ENCODE results near the gene TECPR2.
"Not testable (repeated sequence)": the region's sequence is repeated elsewhere in the genome, so short reads cannot be mapped to it uniquely, and the experiment has no call there.

TECPR2 gene

DNA sequence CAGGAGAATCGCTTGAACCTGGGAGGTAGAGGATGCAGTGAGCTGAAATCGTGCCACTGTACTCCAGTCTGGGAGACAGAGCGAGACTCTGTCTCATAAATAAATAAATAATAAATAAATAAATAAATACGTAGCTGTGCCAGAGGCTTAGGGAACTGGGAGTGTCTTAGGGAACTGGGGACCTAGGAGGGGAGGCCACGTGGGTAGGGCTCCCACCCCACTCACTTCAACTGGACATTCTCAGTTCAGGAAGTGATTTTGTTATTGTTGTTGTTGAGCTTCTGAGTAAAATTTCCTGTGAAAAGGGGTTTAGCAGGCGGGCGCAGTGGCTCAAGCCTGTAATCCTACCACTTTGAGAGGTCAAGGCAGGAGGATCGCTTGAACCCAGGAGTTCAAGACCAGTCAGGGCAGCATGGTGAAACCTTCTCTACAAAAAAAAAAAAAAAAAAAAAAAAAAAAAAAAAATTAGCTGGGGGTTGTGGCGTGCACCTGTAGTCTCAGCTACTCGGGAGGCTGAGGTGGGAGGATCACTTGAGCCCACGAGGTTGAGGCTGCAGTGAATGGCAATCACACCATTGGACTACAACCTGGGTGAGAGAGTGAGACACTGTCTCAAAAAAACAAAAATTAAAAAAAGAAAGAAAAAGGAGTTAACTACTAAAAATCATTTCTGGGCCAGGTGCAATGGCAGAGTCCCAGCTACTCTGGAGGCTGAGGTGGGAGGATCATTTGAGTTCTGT, 165.9 kb downstream of the TECPR2 start:
- DNase-seq (ENCODE audit: low read depth): no peak

DNA sequence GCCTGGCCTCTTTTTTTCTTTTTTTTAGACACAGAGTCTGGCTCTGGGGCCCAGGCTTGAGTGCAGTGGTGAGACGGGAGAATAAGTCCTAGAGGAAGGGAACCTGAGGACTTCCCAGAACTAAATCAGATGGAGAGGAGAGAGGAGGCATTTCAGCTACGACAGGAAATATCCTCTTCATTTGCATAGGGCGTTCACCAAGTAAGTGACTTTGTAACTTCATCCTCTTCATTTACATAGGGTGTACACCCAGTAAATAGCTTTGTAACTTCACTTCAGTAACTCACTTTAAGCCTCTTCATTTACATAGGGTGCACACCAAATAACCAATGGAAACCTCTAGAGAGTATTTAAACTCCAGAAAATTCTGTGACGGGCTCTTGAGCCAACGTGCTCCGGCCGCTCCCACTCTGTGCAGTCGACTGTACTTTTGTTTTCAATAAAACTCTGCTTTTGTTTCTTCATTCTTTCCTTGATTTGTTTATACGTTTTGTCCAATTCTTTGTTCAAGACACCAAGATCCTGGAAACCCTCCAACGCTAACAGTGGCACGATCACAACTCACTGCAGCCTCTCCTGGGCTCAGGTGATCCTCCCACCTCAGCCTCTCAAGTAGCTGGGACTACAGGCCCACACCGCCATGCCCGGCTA, 168.2 kb downstream of the TECPR2 start:
- DNase-seq (ENCODE audit: low read depth): no peak

DNA sequence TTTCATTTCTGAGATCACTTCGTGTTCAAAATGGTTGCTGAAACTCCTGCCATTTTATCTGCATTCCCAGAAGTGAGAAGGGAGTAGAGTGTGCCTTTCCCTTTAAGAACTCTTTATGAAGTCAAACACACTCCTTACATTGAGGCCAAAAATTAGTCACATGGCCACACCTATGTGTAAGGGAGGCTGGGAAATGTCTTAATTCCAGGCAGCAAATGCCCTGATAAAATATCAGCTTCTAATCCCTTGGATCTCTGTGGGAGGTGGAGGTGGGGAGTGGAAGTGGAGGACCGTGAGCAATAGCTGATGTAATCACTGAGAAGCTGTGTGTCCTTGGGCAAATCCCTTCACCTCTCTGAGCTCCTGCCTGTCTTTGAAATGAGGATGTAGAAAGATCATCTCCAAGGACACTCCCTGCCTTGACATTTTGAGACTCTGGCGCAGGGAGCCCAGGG, 169.5 kb downstream of the TECPR2 start:
- DNase-seq (ENCODE audit: low read depth): no peak

DNA sequence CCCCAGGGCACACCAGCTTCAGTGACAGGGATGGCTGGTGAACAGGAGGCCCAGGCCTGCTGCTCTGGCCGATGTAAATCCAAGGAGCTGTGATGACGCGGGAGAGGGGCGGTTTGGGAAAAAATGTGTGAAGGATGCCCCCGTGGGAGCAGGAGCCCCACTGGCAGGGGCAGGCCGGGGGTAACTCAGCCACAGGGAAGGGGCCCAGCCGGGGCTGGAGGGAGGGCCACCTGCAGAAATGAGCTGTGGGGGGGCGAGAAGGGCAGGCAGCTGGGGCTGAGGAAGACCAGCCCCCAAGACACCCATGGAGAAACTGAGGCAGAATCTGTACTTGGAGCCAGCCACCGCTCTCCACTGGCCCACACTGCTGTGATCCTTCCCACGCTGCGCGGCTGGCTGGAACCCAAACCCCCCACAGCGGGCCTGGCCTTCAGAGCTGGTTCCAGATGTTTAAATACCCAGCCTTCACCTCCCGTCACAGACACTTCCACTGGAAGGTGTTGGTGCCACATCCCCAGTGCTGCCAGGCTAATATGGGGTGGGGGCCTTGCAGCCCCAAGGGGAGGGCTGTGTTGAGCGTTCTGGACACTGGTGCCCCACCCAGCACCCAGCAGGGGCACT, 175.3 kb downstream of the TECPR2 start:
- DNase-seq (ENCODE audit: low read depth): no peak

DNA sequence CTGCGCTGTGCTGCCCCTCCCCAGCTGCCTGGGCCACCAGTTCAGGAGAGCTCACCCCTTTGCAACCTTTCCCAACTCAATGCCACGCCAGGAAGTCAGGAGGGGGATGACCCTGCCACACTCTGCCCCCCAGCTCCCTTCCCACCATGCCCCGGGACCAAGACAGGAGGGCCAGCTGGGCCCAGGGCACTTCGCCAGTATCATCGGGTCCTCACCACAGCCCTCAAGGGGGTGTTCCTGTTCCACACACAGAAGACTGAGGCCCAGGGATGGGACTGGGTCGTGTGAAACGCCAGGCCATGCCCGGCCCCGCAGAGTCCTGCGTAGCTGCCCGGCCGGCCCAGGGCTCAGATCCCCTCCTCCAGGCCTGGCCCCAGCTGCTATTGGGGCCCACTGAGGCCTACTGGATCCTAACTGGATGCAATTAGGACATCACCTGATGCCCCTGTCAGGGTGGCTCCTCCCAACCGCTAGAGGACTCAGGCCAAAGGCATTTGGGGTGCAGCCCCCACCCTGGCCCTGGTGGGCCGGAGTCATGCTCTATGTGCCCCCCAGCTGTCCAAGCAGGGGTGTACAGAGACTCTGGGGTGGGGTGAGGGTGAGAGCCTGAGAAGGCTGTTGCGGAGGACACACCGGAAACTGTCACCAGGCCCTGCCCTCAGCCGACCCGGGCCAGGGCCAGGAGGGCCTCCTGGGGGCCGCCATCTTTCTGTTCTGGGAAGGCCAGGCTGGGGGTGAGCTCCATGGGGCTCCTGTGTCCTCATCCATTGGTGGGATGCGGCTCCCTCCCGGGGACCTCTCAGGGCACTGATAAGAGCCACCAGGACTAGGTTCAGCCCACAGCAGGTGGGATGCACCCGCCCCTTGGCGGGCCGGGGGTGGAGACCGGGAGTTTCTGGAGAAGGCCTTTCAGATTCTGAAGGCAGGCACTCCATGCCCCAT, 176.1 kb downstream of the TECPR2 start:
- no peak for DNase-seq (ENCODE audit: low read depth)

DNA sequence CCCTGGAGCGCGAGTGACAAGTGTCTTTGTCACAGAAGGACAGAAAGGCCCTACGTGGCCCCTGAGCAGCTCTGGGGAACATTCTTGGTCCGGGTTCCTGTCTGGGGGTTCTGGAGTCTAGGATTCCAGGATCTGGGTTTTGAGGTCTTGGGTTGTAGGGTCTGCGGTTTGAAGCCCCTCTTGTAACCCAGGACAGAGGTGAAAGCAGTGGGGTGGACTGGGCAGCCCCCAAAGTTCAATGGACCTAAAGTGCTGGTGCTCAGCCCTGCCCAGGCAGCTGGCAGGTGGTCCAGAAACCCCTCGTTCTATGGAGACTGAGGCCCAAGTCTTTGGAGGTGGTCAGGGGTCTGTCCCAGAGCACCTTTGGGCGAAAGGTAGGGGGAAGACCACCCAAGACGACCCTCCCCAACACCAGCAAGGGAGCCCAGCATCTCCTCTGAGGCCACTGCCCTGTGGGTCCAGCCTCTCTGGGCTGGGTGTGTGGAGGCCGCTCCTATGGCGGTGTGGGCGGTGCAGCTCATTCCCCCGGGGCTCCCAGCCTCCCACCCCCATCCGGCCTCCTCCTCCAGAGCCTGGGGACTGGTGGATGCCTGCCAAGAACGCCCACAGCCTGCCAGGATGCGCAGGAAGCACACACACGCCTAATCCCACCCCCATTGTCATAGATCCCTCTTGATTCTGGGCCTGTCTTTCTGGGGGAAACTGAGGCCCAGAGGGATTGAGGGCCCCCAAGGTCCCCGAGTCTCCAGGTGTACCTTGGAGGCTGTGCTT, 177.0 kb downstream of the TECPR2 start:
- DNase-seq (ENCODE audit: low read depth): no peak

DNA sequence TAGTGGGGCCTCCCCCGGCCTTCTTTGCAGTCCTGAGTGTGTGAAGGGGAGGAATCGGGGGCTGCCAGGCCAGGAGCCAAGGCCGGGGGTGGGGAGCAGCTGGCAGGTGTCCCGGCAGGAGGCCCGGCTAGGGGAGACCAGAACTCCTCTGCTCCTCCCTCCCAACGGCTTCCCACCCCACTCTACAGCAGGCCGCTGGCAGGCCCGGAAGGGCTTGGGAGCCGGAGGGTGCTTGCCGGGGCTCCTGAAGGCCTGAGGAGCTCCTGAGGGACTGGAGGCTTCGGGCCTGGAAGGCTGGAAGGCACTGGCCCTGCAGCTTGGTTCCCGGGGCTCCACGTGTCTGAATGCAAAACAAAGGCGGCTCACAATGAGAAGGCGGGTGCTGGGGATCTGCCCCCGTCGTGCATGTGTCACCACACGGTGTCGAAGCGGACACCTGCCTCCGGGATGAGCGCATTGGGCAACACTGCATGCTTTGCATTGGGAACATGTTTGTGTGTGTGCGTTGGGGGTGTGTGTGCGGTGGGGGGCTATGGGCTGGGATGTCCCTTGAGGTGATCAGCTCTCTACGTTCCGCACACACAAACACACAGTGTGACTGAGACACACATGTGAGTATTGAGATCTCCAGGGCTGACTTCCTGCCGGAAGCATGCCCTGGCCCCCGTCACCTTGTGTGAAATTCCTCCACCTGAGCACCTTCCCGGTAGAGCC, 177.7 kb downstream of the TECPR2 start:
- DNase-seq (ENCODE audit: low read depth): no peak

DNA sequence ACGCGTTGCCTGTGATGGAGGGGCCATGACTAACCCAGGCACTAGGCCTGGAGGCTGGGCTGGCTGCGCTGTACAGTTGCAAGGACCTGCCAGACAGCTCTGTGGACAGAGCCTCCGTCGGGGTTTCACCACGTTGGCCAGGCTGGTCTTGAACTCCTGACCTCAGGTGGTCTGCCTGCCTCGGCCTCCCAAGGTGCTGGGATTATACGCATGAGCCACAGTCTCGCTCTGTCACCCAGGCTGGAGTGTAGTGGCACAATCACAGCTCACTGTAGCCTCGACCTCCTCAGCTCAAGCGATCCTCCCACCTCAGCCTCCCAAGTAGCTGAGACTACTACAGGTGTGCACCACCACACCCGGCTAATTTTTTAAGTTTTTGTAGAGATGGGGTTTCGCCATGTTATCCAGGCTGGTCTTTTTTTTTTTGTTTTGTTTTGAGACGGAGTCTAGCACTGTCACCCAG, 178.3 kb downstream of the TECPR2 start:
- DNase-seq (ENCODE audit: low read depth): not testable (repeated sequence)

DNA sequence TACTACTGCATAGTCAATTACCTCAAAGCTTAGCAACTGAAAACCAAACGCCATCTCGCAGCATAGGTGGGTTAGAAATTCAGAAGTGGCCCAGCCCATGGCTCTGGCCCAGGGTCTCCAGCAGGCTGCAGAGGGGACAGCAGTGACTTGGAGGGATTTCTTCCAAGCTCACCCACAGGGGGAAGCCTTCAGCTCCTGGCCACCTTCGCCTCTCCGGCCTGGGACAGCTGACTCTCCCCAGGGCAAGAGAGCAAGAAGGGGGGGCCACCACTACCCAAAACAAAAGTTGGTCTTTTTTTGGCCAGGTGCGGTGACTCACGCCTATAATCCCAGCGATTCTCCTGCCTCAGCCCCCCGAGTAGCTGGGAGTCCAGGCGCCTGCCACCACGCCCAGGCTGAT, 179.0 kb downstream of the TECPR2 start:
- DNase-seq (ENCODE audit: low read depth): no peak

DNA sequence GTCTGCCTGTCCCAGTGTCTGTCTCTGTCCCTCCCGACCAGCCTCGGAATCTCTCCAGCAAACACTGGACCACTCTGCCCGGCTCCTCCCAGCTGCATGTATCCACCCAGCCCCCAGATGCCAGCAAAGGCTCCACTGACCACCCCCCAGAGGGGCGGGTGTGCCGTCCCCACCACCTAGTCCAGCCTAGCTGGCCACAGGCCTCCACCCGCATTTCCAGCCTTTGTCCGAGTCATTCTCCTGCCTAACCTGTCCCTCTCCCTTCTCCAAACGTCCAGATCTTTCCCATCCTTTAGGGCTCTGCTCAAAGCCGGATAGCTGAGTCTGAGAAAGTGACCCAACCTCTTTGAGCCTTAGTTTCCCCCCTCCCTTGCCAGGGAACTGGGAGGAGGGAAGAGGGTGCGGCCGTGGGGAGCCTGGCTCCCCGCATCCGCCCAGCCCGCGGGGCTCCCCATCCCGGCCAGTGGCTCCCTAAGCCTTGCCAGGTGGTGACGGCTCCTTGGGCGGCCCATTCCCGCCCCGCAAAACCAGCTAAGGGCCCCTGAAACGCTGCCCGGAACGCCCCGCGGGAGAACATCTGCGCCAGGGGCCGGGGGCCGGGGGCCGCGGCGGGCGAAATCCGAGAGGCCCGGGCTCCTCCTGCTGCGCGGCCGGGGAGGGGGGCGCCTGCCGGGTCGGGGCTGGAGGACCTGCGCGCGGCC, 181.5 kb downstream of the TECPR2 start:
- no peak for DNase-seq (ENCODE audit: low read depth)

DNA sequence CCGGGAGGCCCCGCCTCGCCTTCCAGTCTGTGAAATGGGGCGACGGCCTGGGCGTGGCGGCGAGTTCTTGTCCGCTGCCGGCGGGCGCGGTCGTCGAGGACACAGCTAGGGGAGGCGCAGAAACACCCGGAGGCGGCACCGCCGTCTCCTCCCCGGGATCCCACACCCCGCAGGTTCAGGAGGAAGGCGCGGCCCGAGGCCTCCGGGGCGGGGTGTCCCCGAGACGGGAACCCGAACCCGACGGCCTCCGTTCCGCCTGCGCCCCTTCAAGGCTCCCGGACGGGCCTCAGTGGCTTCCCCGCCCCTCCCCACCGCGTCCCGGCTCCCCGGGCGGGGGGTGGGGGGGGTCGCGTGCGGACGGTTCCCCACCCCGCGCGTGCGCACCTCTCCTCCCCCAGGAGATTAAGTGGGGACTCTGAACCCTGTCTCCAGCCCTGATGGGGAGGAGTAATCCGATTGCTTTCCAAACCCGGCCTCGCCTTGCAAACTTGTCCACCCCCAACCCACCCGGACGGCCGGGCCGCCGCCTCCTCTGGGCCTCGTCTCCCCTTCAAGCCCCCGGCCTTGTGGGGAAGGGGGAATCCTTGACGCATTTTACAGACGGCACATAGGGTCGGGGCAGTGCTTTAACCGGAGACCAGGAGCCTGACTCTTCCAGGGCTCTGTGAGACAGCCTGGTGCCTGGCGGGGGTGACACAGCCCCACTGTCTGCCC, 182.2 kb downstream of the TECPR2 start:
- DNase-seq (ENCODE audit: low read depth): no peak

DNA sequence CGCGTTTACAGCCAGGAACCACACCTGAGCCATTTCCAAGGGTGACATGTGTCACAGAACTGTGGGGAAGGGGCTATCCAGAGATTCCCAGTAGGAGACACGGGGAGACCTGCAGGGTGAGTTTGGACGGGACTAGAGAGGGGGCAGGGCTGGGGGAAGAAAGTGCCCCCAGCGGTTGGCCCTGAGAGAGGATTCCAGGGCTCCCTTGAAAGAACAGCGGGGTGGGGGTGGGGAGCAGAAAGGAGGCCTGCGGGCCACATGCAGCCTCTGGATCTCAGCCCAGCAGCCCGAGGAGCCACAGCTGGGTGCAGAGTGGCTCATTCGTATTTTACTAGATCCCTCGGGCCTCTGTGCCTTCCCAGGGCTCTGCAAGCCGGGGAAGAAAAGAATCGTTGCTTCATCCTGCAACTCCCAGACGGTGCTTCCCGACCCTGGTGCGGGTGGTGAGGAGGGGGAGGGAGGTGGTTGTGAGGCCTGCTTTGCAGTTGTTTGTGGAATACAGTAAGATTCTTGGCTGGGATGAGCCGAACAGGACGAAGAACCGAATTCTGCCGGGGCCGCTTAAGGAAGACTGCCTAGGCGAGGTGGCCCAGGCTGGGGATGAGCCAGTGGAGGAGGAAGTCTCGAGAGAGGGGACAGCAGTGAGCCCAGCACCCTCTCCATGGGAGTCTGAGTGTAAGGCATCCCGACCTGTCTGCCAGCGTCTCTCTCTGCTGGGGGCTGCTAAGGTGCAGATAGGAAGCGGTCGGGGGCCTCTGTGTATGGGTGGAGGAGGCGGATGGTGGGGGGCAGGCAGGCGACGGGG, 182.9 kb downstream of the TECPR2 start:
- no peak for DNase-seq (ENCODE audit: low read depth)

DNA sequence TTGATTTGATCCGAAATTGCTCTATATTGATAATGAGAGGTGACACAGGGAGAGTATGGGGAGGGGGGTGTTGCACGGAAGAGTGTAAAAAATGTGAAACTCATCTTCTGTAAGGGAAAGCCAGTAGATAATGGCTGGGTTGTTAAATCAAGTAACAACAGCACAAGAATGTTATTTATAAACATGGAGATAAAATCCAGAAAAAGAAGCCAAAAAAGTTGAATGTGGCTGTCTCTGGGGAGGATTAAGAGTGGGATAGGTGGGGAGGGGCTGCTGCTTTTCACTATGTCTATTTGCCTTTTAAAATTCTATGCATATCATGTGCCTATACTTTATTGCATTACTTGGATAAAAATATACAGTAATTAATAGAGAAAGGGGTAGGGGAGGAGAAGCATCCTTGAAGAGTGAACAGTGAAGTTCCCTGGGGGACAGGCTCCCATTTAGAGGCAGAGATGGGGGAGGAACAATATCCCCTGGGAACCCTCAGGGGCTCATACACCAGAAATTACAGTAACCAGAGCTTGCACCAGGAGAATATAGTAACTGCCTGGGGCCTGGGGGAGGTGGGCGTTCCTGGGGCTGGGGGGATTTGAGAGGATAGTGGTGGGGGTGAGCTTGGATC, 186.0 kb downstream of the TECPR2 start:
- no peak for DNase-seq (ENCODE audit: low read depth)

DNA sequence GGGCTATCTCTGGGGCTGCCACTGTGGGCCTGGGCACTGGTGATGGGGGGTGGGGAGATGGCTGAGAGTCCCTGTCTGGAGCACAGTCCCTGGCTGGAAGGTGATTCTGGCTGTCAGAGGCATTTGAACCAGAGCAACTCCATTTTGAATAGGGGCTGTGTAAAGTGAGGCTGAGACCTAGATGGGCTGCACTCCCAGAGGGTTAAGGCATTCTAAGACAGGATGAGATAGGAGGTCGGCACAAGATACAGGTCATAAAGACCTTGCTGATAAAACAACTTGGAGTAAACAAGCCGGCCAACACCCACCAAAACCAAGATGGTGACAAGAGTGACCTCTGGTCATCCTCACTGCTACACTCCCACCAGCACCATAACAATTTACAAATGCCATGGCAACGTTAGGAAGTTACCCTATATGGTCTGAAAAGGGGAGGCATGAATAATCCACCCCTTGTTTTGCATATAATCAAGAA, 188.2 kb downstream of the TECPR2 start:
- not testable (repeated sequence) for DNase-seq (ENCODE audit: low read depth)

Measured in stromal cell of bone marrow (primary cell).